ENCODE results near the gene MID1IP1.

DNA sequence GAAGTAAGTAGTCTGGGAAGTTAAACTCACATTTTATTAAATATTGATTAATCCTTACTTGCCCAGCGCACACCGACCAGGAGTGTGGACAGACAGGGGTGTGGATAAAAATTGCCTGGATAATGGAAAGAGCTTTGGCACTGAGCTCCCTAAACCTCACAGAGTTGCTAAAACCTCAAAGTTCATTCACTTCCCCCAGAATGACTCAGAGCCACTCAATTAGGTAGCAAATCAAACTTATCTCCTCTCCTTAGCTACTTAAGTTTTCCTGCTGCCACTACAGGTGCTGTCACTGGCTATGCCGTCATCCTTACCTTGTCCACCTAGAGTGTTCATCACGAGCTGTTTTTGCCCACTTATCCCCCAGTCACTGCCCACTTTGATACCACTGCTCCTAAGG, 27.0 kb upstream of the MID1IP1 start:
- no peak for TF ChIP-seq EZH2 (IDR thresholded peaks at IDR 0.05; ENCODE audit: low read length, missing control alignments)
- no peak for TF ChIP-seq CTCF (conservative IDR thresholded peaks at IDR 0.05 in 1 of 2, IDR thresholded peaks at IDR 0.05 in 1 of 2; ENCODE audit: low read depth in 1 of 2, low read length in 2 of 2)

Measured in fibroblast of lung (primary cell).